ENCODE data around the gene PTGDR2.

DNA sequence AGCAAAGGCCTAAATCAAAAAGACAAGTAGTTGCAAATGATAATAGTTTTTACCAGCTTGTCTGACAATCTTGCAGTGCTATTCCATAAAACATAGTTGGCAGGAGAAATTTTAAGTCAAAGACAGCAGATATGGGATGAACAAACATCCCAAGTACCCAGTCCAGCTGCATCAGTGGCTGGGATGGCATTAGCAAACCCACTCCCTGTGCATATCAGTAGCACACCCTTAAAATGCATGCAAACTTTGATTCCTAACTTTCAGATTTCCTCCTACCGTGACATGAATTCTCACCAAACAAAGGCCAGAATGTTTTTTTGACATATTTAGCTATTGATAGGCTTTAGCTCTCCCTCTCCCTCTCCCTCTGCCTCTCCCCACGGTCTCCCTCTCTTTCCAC lies 41.6 kb downstream of the PTGDR2 start:
- no peak for TF ChIP-seq CTCF (IDR thresholded peaks at IDR 0.05; ENCODE audit: low read depth, low read length, missing input control)
- no peak for TF ChIP-seq FOXA2 (IDR thresholded peaks at IDR 0.05)
- TF ChIP-seq, protein P1, sequence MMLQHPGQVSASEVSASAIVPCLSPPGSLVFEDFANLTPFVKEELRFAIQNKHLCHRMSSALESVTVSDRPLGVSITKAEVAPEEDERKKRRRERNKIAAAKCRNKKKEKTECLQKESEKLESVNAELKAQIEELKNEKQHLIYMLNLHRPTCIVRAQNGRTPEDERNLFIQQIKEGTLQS (IDR thresholded peaks at IDR 0.05): no peak
- no peak for TF ChIP-seq JUND (IDR thresholded peaks at IDR 0.05)
- no peak for TF ChIP-seq GABPA (IDR thresholded peaks at IDR 0.05 in 1 of 2, conservative IDR thresholded peaks at IDR 0.05 in 1 of 2)
- TF ChIP-seq RAD21 (IDR thresholded peaks at IDR 0.05): no peak
- TF ChIP-seq, protein P2, sequence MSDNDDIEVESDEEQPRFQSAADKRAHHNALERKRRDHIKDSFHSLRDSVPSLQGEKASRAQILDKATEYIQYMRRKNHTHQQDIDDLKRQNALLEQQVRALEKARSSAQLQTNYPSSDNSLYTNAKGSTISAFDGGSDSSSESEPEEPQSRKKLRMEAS (IDR thresholded peaks at IDR 0.05): no peak
- no peak for TF ChIP-seq REST (IDR thresholded peaks at IDR 0.05)
- no peak for TF ChIP-seq SP1 (IDR thresholded peaks at IDR 0.05)
- no peak for TF ChIP-seq ZBTB33 (IDR thresholded peaks at IDR 0.05)

Data from liver (tissue), 3 donors.